AG04449 (cell line): Measurements from ENCODE around the gene LRRIQ1.

Source experiments
- CTCF ChIA-PET: fragments of 350-600 bp; formaldehyde crosslinking; extraction: SDS; loops from one replicate; lab custom pipeline; 2021; ENCODE audit warnings: antibody characterized with exemption; lab: Yijun Ruan, JAX
- POLR2A ChIA-PET: fragments of 400-600, 350-600 bp; formaldehyde crosslinking; extraction: SDS; loops from one replicate; lab custom pipeline; 2020; ENCODE audit warnings: antibody characterized with exemption, inconsistent platforms; lab: Yijun Ruan, JAX
- DNase-seq: peaks from one replicate; pipeline ENCODE4 v3.0.0-alpha.2; 2010; ENCODE audit warnings: low read depth, low spot score
- H3K4me3 ChIP-seq: 2 replicates; pipeline ENCODE4 v1.5.1; 2011; ENCODE audit warnings: low read depth, mild to moderate bottlenecking, control low read depth, low read length
- CTCF ChIP-seq: IDR thresholded peaks from one replicate; pipeline ENCODE4 v1.5.1; 2011; ENCODE audit warnings: mild to moderate bottlenecking, moderate library complexity, low read length, control low read depth, inconsistent platforms; ENCODE audit not compliant: insufficient read depth; ENCODE audit errors: missing control alignments

The LRRIQ1 gene

GRCh38 chr12:85155791-85156190, 119.6 kb downstream of the LRRIQ1 start:
- POLR2A ChIA-PET: no interaction called here
- H3K4me3 ChIP-seq: no peak overlapping the region
- no peak for TF ChIP-seq CTCF
- no peak for DNase-seq
- CTCF ChIA-PET: no interaction called here

- POLR2A ChIA-PET: no interaction called here
- no peak for DNase-seq
- CTCF ChIA-PET: interaction anchor here (0.8 kb wide), 1 partner anchor 290 kb away, joined by 3 read pairs; no protein-coding TSS in a partner anchor
- H3K4me3 ChIP-seq: no peak overlapping the region
- no peak for TF ChIP-seq CTCF
Measured at GRCh38 chr12:85156569-85156968, 120.4 kb downstream of the LRRIQ1 start.

GRCh38 chr12:85157035-85157603, 121.0 kb downstream of the LRRIQ1 start:
- CTCF ChIA-PET: interaction anchor here (0.8 kb wide), 1 partner anchor 290 kb away, joined by 3 read pairs; no protein-coding TSS in a partner anchor
- no peak for DNase-seq
- POLR2A ChIA-PET: no interaction called here
- no peak overlapping the region for H3K4me3 ChIP-seq
- no peak for TF ChIP-seq CTCF

GRCh38 chr12:85163752-85164321, 127.7 kb downstream of the LRRIQ1 start:
- POLR2A ChIA-PET: no interaction called here
- DNase-seq: no peak
- CTCF ChIA-PET: no interaction called here
- H3K4me3 ChIP-seq: no peak overlapping the region
- TF ChIP-seq CTCF: no peak

- ChIA-PET CTCF (no interaction called here), POLR2A (no interaction called here)
- no peak for TF ChIP-seq CTCF
- H3K4me3 ChIP-seq: no peak overlapping the region
- DNase-seq: no peak
Measured at GRCh38 chr12:85179680-85180270, 143.6 kb downstream of the LRRIQ1 start.

GRCh38 chr12:85182699-85183098, 146.5 kb downstream of the LRRIQ1 start:
- no peak overlapping the region for H3K4me3 ChIP-seq
- no peak for TF ChIP-seq CTCF
- ChIA-PET CTCF (interaction anchor here (0.6 kb wide), 1 partner anchor 1560 kb away, joined by 4 read pairs; no protein-coding TSS in a partner anchor), POLR2A (no interaction called here)
- DNase-seq: no peak
